HUES64 (cell line): Measurements from ENCODE around the gene SNAP23.
A peak's percentile ranks its signal among the peaks of the same experiment; 100 is the strongest.

ENCODE experiments used
- H3K27ac ChIP-seq: 2 replicates; pipeline ENCODE4 v1.7.0; 2013; ENCODE audit warnings: low read depth, low read length, inconsistent platforms
- H3K27me3 ChIP-seq: 2 replicates; pipeline ENCODE4 v1.6.1; 2013; ENCODE audit warnings: mild to moderate bottlenecking, low read length; ENCODE audit not compliant: insufficient read depth
- H3K36me3 ChIP-seq: 2 replicates; pipeline ENCODE4 v1.6.1; 2013; ENCODE audit warnings: mild to moderate bottlenecking, low read length; ENCODE audit not compliant: insufficient read depth
- H3K4me1 ChIP-seq: 2 replicates; pipeline ENCODE4 v1.6.1; 2013; ENCODE audit warnings: mild to moderate bottlenecking, low read length, moderate library complexity; ENCODE audit not compliant: insufficient read depth
- H3K4me3 ChIP-seq: 2 replicates; pipeline ENCODE4 v1.5.1; 2013; ENCODE audit warnings: mild to moderate bottlenecking, low read length, moderate library complexity
- H3K9ac ChIP-seq: 2 replicates; pipeline ENCODE4 v1.6.1; 2013; ENCODE audit warnings: mild to moderate bottlenecking, low read depth, low read length
- H3K9me3 ChIP-seq: 2 replicates; pipeline ENCODE4 v1.6.1; 2013; ENCODE audit warnings: low read depth, low read length; ENCODE audit not compliant: insufficient read depth
- WGBS: fragments of 150-250, 120-280 bp; methylation state at CpG from one replicate; pipeline ENCODE4 v1.1.7; 2013; ENCODE audit warnings: missing lambda C conversion rate; 5-methylcytosine and 5-hydroxymethylcytosine counted together

SNAP23 gene

DNA sequence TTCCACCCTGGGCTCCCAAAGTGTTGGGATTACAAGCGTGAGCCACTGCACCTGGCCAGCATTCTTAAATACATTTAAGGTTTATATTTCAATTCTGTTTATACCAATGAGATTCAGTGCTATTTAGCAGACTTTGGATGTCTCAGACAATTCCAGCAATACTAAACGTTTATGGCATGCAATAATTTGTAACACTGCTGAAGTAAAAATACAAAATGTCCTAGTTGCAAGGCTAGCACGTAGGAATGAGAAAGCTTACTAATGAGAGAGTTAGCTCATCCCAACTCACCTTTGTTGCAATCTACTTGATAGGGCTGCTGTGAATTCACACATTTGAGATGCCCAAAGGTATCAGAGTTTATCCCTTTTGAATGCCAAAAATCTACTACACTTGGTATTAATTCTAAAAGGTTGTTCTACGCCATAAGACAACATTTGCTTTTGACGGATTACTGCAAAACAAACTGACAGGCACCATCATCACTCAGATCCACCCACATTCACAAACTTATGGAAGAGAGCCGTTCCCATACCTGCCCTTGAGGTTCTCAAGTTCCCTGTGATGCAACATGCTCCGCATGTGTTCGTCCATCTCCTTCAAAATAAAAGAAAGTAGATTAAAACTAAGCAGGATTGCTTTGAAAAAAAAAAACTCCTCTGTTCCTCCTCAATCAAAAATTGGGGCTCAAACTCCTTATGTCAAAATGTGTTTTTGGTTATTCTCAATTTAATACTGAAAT lies 29.7 kb upstream of the SNAP23 start:
- 94% methylated on average over 8 of the region's 8 CpGs for WGBS
- no peak overlapping the region for H3K9ac ChIP-seq

DNA sequence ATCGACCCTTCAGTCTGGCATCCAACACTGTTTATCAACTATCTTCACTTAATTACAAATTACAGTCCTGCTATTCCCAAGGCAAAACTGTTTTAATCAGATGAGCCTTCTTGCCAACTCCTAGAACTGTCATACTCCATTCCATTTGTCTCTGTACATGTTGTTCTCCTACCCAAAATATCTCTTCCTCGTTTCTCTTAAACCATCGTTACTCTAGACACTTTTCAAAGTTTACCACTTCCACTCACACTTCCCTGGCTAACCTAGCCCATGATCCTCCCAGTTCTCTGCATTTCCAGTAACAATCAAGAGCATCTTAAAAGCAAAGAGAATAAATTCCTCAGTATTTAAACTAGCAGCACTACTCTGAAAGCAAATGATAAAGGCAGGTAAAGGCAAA lies 24.4 kb upstream of the SNAP23 start:
- H3K36me3 ChIP-seq, result peaks cover 19% of the 10 kb centered on the region
- no peak overlapping the region for H3K9ac ChIP-seq
- no peaks in the 10 kb centered on the region for H3K27me3 ChIP-seq
- no peak overlapping the region for H3K27ac ChIP-seq
- WGBS, result 92% methylated on average over 3 of the region's 3 CpGs
- H3K9me3 ChIP-seq, result no peaks in the 10 kb centered on the region
- H3K4me3 ChIP-seq, result no peak overlapping the region
- H3K4me1 ChIP-seq, result no peaks in the 10 kb centered on the region

More for the DNA sequence above, 29.7 kb upstream of the SNAP23 start:
- Histone ChIP-seq H3K4me1 (no peaks in the 10 kb centered on the region), H3K27me3 (no peaks in the 10 kb centered on the region), H3K4me3 (no peak overlapping the region), H3K27ac (no peak overlapping the region), H3K9me3 (no peaks in the 10 kb centered on the region), H3K36me3 (peaks cover 27% of the 10 kb centered on the region)

DNA sequence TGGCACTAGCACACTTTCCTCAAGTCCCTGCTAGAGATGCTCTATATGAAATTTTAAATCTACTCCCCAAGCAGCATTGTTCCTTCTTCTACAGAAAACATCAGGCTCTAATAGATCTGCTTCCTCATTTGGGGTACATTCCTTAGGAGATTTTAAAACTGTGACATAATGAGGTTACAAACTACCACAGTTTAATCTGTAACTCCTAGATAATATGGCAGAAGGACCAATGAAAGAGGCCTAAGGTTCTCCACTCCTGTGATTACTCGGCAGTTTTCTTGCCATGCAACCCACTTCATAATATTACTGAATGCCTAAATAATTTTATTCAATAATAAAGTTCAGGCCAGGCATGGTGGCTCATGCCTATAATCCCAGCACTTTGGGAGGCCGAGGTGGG lies 20.6 kb upstream of the SNAP23 start:
- H3K27me3 ChIP-seq, result no peaks in the 10 kb centered on the region

DNA sequence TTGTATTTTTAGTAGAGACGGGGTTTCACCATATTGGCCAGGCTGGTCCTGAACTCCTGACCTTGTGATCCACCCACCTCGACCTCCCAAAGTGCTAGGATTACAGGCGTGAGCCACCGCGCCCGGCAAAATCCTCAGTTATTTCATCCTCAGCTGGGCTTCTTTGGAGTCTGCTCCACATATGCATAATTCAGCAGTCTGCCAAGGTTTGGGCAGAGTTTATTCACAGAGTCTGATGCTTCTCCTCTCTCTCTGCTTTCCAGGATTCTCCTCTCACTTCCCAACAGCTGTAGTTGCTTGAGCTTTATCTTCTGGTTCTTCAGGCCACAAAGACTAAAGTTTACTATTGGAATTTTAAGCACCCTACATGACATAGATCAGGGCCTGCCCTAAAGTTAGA lies 12.7 kb upstream of the SNAP23 start:
- WGBS, result 93% methylated on average over 6 of the region's 6 CpGs
- 0 out of 2 replicates have a peak, but pooled peaks cover 2% of the 10 kb centered on the region for H3K36me3 ChIP-seq
- no peaks in the 10 kb centered on the region for H3K27me3 ChIP-seq
- H3K9me3 ChIP-seq, result no peaks in the 10 kb centered on the region
- H3K27ac ChIP-seq, result no peak overlapping the region
- no peak overlapping the region for H3K4me3 ChIP-seq
- H3K9ac ChIP-seq, result no peak overlapping the region
- no peaks in the 10 kb centered on the region; the same call in 1 of the 2 replicates for H3K4me1 ChIP-seq

More for the DNA sequence above, 20.6 kb upstream of the SNAP23 start:
- Histone ChIP-seq H3K9ac (no peak overlapping the region), H3K4me1 (no peaks in the 10 kb centered on the region), H3K4me3 (no peak overlapping the region), H3K36me3 (peaks cover 12% of the 10 kb centered on the region), H3K9me3 (no peaks in the 10 kb centered on the region), H3K27ac (no peak overlapping the region)
- 96% methylated on average over 2 of the region's 2 CpGs for WGBS

DNA sequence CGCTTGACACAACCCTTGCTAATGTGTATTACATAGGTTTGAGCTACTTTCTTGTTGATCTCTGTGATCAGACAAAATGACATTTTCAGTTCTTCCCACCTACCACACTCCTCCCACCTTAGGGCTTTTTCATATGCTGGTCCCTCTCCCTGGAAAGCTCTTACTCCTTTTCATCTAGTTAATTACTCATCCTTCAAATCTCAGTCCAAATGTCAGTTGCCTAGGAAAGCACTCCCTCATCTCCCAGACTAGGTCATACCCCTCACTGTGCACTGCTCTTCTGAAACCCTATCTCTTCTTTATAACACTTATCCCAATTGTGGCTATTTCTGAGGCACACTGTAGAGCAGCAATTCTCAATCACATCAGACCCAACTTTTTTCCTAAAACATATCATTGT lies 11.8 kb upstream of the SNAP23 start:
- H3K36me3 ChIP-seq, result 0 out of 2 replicates have a peak, but pooled peaks cover 2% of the 10 kb centered on the region
- WGBS, result no CpG with 5 or more reads among the region's 1 CpG
- H3K27me3 ChIP-seq, result no peaks in the 10 kb centered on the region
- no peak overlapping the region for H3K9ac ChIP-seq
- H3K4me1 ChIP-seq, result no peaks in the 10 kb centered on the region; the same call in 1 of the 2 replicates
- no peaks in the 10 kb centered on the region for H3K9me3 ChIP-seq
- no peak overlapping the region for H3K27ac ChIP-seq
- no peak overlapping the region for H3K4me3 ChIP-seq

DNA sequence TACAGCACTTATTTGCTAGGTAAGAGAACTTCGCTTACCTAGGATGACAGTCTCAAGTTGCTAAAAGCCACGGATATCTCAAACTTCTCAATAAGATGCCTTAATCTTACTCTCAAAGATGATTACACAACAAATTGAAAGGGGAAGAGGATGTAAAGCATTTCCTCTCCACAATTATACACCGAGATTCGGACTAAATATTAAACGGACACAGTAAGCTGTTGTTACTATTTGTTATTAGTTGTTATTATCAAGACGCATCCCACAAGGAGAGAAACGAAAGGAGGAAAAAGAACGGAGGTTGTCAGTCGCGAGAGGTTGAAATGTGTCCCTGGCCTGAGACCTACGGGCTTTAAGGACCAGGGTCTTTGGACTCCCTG lies 5.2 kb upstream of the SNAP23 start:
- H3K27me3 ChIP-seq, result no peaks in the 10 kb centered on the region
- 13% methylated on average over 8 of the region's 11 CpGs for WGBS
- H3K4me3 ChIP-seq, result peak overlapping the region; percentile 70
- no peaks in the 10 kb centered on the region for H3K36me3 ChIP-seq
- no peaks in the 10 kb centered on the region for H3K9me3 ChIP-seq
- peak overlapping the region; percentile 91 for H3K9ac ChIP-seq
- H3K27ac ChIP-seq, result no peak overlapping the region; the same call in 1 of the 2 replicates
- peaks cover 3% of the 10 kb centered on the region; the same call in 1 of the 2 replicates for H3K4me1 ChIP-seq

DNA sequence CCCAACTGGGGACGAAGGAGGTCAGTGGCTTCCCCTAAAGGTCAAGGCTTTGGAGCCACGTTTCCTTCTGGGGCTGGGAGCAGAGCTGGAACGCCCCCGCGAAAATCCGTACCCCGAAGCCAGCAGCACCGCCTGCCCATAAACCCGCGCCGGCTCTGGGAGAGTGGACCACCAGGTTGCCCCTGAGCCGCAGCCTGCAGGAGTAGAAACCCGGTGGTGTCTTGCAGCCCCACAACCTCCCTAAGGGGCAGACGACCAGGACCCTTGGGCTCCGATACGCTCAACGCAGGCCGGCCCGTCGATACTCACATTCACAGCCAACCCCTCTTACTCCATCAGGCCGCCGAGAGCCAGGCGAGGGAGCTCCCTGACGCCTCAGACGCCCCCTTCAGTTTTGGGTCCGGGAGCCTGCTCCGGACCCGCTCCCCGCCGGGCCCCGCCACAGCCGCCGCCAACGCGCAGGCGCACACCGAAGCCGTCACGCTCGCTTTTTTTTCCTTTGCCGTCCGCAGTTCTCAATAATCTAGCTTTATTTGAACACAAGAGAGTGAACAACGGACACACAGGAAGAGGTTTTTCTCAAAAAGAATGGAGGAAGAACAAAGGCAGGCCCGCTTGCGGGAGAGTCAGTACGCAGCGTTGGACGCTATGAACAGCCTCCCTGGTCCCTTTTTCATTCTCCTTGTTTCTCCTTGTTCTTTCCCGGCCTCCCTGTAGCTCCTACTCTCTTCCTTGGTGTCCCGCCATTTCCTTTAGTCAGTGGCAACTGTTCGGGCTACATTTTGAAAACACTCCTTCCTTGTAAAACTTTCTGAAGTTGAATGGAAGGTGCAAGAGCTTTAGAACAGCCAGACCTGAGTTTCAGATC lies 4.5 kb upstream of the SNAP23 start, which contains the start of gene ZNF106:
ZNF106 (minus strand) TSS at position 471 of the 868 bp plus-strand sequence. CDS start 18,852 bp downstream, outside the sequence.
- H3K9me3 ChIP-seq, result no peaks in the 10 kb centered on the region
- H3K9ac ChIP-seq, result peak within 1 kb of the TSS; percentile 91
- no peaks in the 10 kb centered on the region for H3K27me3 ChIP-seq
- 2% methylated on average over 51 of the region's 51 CpGs for WGBS
- H3K27ac ChIP-seq, result peak within 1 kb of the TSS; percentile 87
- H3K36me3 ChIP-seq, result no peaks in the 10 kb centered on the region
- H3K4me1 ChIP-seq, result peaks cover 3% of the 10 kb centered on the region; the same call in 1 of the 2 replicates
- H3K4me3 ChIP-seq, result peak within 1 kb of the TSS; percentile 70

DNA sequence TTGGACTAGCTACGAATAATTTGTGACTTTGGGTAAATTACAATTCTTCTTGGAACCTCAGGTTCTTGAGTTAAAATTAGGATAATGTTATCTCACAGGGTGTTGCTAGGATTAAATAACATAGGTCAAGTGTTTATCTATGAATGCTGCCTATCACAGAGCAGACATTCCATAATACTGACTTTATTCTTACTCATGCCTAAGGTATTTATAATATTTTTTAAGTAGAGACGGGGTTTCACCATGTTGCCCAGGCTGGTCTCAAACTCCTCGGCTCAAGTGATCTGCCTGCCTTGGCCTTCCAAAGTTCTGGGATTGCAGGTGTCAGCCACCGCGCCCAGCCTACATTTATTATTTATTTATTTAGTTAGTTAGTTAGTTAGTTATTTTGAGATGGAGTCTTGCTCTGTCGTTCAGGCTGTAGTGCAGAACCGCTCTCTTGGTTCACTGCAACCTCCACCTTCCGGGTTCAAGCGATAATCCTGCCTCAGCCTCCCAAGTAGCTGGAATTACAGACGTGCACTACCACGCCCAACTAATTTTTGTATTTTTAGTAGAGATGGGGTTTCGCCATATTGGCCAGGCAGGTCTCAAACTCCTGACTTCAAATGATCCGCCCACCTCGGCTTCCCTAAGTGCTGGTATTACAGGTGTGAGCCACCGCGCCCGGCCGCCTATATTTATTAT lies 3.8 kb upstream of the SNAP23 start:
- Histone ChIP-seq H3K9me3 (no peaks in the 10 kb centered on the region), H3K27ac (peak overlapping the region; percentile 87), H3K27me3 (no peaks in the 10 kb centered on the region), H3K4me3 (peak overlapping the region; percentile 70), H3K9ac (peak overlapping the region; percentile 91), H3K36me3 (no peaks in the 10 kb centered on the region), H3K4me1 (peaks cover 9% of the 10 kb centered on the region; the same call in 1 of the 2 replicates)
- 93% methylated on average over 16 of the region's 18 CpGs for WGBS

DNA sequence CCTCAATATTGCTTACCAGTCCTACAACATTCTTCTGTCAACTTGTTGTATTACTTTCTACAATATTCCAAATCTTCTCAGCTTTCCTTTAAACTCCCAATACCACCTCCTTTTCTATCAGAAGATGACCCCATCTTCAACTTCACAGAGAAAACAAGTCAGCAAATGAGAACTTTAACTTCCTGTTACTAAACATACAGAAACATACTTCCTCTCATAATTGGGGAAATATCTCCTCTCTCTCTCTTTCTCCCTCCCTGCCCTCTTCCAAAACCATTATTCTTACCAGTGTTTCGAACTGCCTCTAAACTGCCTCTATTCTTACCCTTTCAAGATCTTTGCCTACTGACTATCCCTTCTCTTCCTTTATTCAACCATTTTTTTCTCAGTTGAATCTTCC lies 1.8 kb upstream of the SNAP23 start:
- H3K36me3 ChIP-seq, result no peaks in the 10 kb centered on the region
- H3K9ac ChIP-seq, result no peak overlapping the region
- no peak overlapping the region for H3K4me3 ChIP-seq
- H3K27me3 ChIP-seq, result no peaks in the 10 kb centered on the region
- no peaks in the 10 kb centered on the region for H3K9me3 ChIP-seq
- peaks cover 9% of the 10 kb centered on the region for H3K4me1 ChIP-seq
- 88% methylated on average over 1 of the region's 1 CpG for WGBS
- H3K27ac ChIP-seq, result no peak overlapping the region

DNA sequence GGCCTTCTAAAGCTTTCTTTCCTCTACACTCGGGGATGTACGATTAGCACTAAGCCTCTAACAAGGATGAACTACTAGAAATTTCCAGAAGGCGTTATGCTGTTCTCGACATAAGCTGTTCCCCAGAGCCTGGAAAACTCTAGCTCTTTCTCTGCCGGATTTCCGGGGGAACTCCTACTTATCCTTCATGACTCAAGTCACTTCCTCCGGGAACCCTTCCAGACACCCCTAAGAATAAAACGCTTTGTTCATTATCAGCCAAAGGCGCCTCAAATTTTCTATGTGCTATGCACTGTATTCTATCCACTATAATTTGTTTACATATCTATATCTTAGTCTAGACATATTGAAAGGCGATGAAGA lies 455 bp upstream of the SNAP23 start:
- Histone ChIP-seq H3K4me1 (peaks cover 18% of the 10 kb centered on the region), H3K27ac (peak overlapping the region; percentile 54; the same call in 1 of the 2 replicates), H3K36me3 (no peaks in the 10 kb centered on the region), H3K9me3 (no peaks in the 10 kb centered on the region), H3K27me3 (no peaks in the 10 kb centered on the region), H3K9ac (peak overlapping the region; percentile 68), H3K4me3 (peak overlapping the region; percentile 76)
- 58% methylated on average over 10 of the region's 10 CpGs for WGBS
